K562 (cell line): ENCODE results near the gene VRK2. TPM values are rescaled to one million over a fixed set of nuclear protein-coding genes. Genes with fewer than 3 reads are reported as not detected.

Source experiments
- ATAC-seq: fragments of 200-7000 bp; cut with Tn5 transposase; 3 replicates; pipeline ENCODE4 v1.9.1; 2020; ENCODE audit warnings: moderate library complexity
- BruUV-seq: library from RNA; stranded (reverse); fragments of 400-500 nt; replicated peaks from 2 replicates; lab custom pipeline; 2021; lab: Mats Ljungman, UMichigan
- CTCF ChIA-PET: fragments of 300-600 bp; formaldehyde crosslinking; extraction: SDS; loops from one replicate; lab custom pipeline; 2021; ENCODE audit warnings: low intra/inter-chr PET ratio; lab: Yijun Ruan, JAX
- POLR2A ChIA-PET: fragments of 300-600, 350-650 bp; sonication (Branson Sonifier 250); formaldehyde crosslinking; extraction: SDS; loops from one replicate; lab custom pipeline; 2021; ENCODE audit warnings: antibody characterized with exemption, inconsistent platforms; lab: Yijun Ruan, JAX
- DNase-seq, 4 experiments: peaks; one replicate each; pipeline versions ENCODE4 v3.0.0 to v3.0.0-alpha.2; 2011 to 2018; ENCODE audit warnings: low spot score in 3 of 4, mixed read lengths in 3 of 4; ENCODE audit errors: extremely low read depth in 1 of 4
- FAIRE-seq: peaks from 2 replicates; lab custom pipeline; 2011; peaks lifted over from hg19 to GRCh38; lab: Jason Lieb, UNC
- H2AFZ ChIP-seq: 2 replicates; pipeline ENCODE4 v1.6.0; 2011; ENCODE audit warnings: low read depth, low read length, control low read depth, inconsistent platforms
- H3K27ac ChIP-seq: fragments of 200-600 bp; 3 replicates; pipeline ENCODE4 v1.8.0; 2011; ENCODE audit warnings: low read depth, mild to moderate bottlenecking, control low read depth, inconsistent platforms, low read length, moderate library complexity, mixed read lengths; ENCODE audit errors: extremely low read depth
- H3K27me3 ChIP-seq, 2 experiments: fragments of 300-600 bp in 1 of 2; 2 replicates in 1 of 2; 3 replicates in 1 of 2; pipeline versions ENCODE4 v1.6.0 to v1.8.0; 2011; ENCODE audit warnings: inconsistent platforms in 2 of 2, low read length in 2 of 2, mild to moderate bottlenecking in 1 of 2, mixed read lengths in 1 of 2, moderate library complexity in 1 of 2; ENCODE audit not compliant: control insufficient read depth in 2 of 2, insufficient read depth in 2 of 2
- H3K36me3 ChIP-seq: fragments of 300-600 bp; 3 replicates; pipeline ENCODE4 v1.8.0; 2011; ENCODE audit warnings: mild to moderate bottlenecking, low read length, inconsistent platforms; ENCODE audit not compliant: control insufficient read depth, insufficient read depth
- H3K4me1 ChIP-seq, 2 experiments: fragments of 200-600 bp in 1 of 2; replicated peaks in 1 of 2; 2 replicates in 1 of 2; 3 replicates in 1 of 2; pipeline versions ENCODE4 v1.5.1 to v1.8.0; 2011; ENCODE audit warnings: inconsistent platforms in 2 of 2, low read length in 2 of 2, mild to moderate bottlenecking in 1 of 2, mixed read lengths in 1 of 2, moderate library complexity in 1 of 2; ENCODE audit not compliant: control insufficient read depth in 2 of 2, insufficient read depth in 2 of 2
- H3K4me2 ChIP-seq: 2 replicates; pipeline ENCODE4 v1.6.1; 2011; ENCODE audit warnings: low read length, control low read depth, inconsistent platforms, mixed read lengths; ENCODE audit not compliant: insufficient read depth
- H3K4me3 ChIP-seq: fragments of 200-600 bp; sonication (generic), shearing (Covaris generic); 2 replicates; pipeline ENCODE4 v1.5.1; 2016; ENCODE audit warnings: control low read depth, inconsistent platforms
- H3K79me2 ChIP-seq: fragments of 200-600 bp; 3 replicates; pipeline ENCODE4 v1.8.0; 2011; ENCODE audit warnings: low read length, inconsistent platforms; ENCODE audit not compliant: control insufficient read depth, insufficient read depth
- H3K9ac ChIP-seq, 2 experiments: 2 replicates each; pipeline versions ENCODE4 v1.6.0 to v1.6.1; 2011; ENCODE audit warnings: low read depth in 2 of 2, low read length in 2 of 2, control low read depth in 1 of 2, inconsistent platforms in 1 of 2, mild to moderate bottlenecking in 1 of 2, mixed read lengths in 1 of 2; ENCODE audit not compliant: insufficient read depth in 1 of 2
- H3K9me1 ChIP-seq: one replicate; pipeline ENCODE4 v1.6.0; 2011; ENCODE audit warnings: inconsistent platforms, mild to moderate bottlenecking, low read length, moderate library complexity; ENCODE audit not compliant: control insufficient read depth, insufficient read depth
- H3K9me3 ChIP-seq: replicated peaks from 2 replicates; pipeline ENCODE4 v1.5.1; 2011; ENCODE audit warnings: low read depth, low read length, inconsistent platforms; ENCODE audit not compliant: control insufficient read depth, insufficient read depth
- H4K20me1 ChIP-seq: replicated peaks from 2 replicates; pipeline ENCODE4 v1.6.1; 2011; ENCODE audit warnings: low read length, inconsistent platforms, mixed read lengths; ENCODE audit not compliant: control insufficient read depth, insufficient read depth
- ATF7 ChIP-seq: fragments of 450-650 bp; IDR thresholded peaks from 2 replicates; pipeline ENCODE4 v1.7.1; 2014; ENCODE audit warnings: mild to moderate bottlenecking, moderate library complexity
- BRCA1 ChIP-seq, 2 experiments: fragments of 450-650 bp in 1 of 2; sonication (generic) in 1 of 2; formaldehyde crosslinking in 1 of 2; IDR thresholded peaks; 2 replicates each; pipeline versions ENCODE4 v1.5.0 to v1.6.1; 2017 to 2020; ENCODE audit warnings: mild to moderate bottlenecking in 1 of 2, missing genetic modification reagents in 1 of 2
- C11orf30 ChIP-seq: fragments of 450-650 bp; IDR thresholded peaks from 2 replicates; pipeline ENCODE4 v1.6.1; 2016; ENCODE audit warnings: low read depth, mild to moderate bottlenecking
- CHD2 ChIP-seq: IDR thresholded peaks from 2 replicates; pipeline ENCODE4 v1.6.1; 2011; ENCODE audit warnings: low read depth, low read length
- CHD4 ChIP-seq: fragments of 200-600 bp; sonication (generic); IDR thresholded peaks from 3 replicates; pipeline ENCODE4 v1.6.1; 2012; ENCODE audit warnings: low read depth, mild to moderate bottlenecking, mixed read lengths, low read length, inconsistent platforms; ENCODE audit not compliant: insufficient read depth, insufficient replicate concordance, poor library complexity, severe bottlenecking
- GABPA ChIP-seq: fragments of 200-800 bp; sonication (Bioruptor generic); conservative IDR thresholded peaks from 2 replicates; pipeline ENCODE4 v1.6.1; 2016; ENCODE audit warnings: low read depth, missing genetic modification characterization, missing compliant biosample characterization
- HBP1 ChIP-seq: fragments of 450-650 bp; formaldehyde crosslinking; IDR thresholded peaks from 2 replicates; pipeline ENCODE4 v1.4.0; 2022; ENCODE audit warnings: missing genetic modification characterization
- JUN ChIP-seq, 2 experiments: sonication (generic) in 1 of 2; formaldehyde crosslinking in 1 of 2; IDR thresholded peaks; 2 replicates each; pipeline versions ENCODE4 v1.6.1 to v1.8.0; 2012 to 2022; ENCODE audit warnings: borderline replicate concordance in 2 of 2, mild to moderate bottlenecking in 2 of 2, improper control_type of control experiment in 1 of 2, low read depth in 1 of 2, low read length in 1 of 2, missing genetic modification reagents in 1 of 2
- KAT8 ChIP-seq: fragments of 450-650 bp; IDR thresholded peaks from 2 replicates; pipeline ENCODE4 v1.6.1; 2016; ENCODE audit warnings: low read depth, mild to moderate bottlenecking
- MAFF ChIP-seq: IDR thresholded peaks from 2 replicates; pipeline ENCODE4 v1.6.1; 2012; ENCODE audit warnings: low read length, improper control_type of control experiment
- MAFG ChIP-seq: fragments of 450-650 bp; conservative IDR thresholded peaks from 2 replicates; pipeline ENCODE4 v1.6.1; 2016; ENCODE audit warnings: missing genetic modification characterization, missing compliant biosample characterization
- MAFK ChIP-seq: IDR thresholded peaks from 2 replicates; pipeline ENCODE4 v1.6.1; 2011; ENCODE audit warnings: low read length, improper control_type of control experiment
- NCOR1 ChIP-seq: fragments of 450-650 bp; IDR thresholded peaks from 2 replicates; pipeline ENCODE4 v1.6.1; 2016; ENCODE audit warnings: mild to moderate bottlenecking, moderate library complexity
- NFE2 ChIP-seq: IDR thresholded peaks from 2 replicates; pipeline ENCODE4 v1.6.1; 2014; ENCODE audit warnings: antibody characterized with exemption, low read depth
- NFE2L1 ChIP-seq: fragments of 450-650 bp; IDR thresholded peaks from 2 replicates; pipeline ENCODE4 v1.6.1; 2016; ENCODE audit warnings: missing genetic modification characterization, low read depth, mild to moderate bottlenecking, missing compliant biosample characterization, moderate library complexity, borderline replicate concordance
- SMC3 ChIP-seq: conservative IDR thresholded peaks from 2 replicates; pipeline ENCODE4 v1.6.1; 2011; ENCODE audit warnings: low read depth, low read length, improper control_type of control experiment; ENCODE audit not compliant: insufficient read depth
- STAT6 ChIP-seq: sonication (generic); formaldehyde crosslinking; IDR thresholded peaks from 2 replicates; pipeline ENCODE4 v1.8.1; 2023; ENCODE audit warnings: mild to moderate bottlenecking, missing genetic modification reagents
- ZNF57 ChIP-seq: fragments of 450-650 bp; formaldehyde crosslinking; IDR thresholded peaks from 2 replicates; pipeline ENCODE4 v1.4.0; 2020; ENCODE audit warnings: mild to moderate bottlenecking, moderate library complexity
- in situ Hi-C: fragments of 300-500 bp; cut with MboI; formaldehyde crosslinking; loops from 4 replicates; pipeline ENCODE4 v1.15.0; 2018; ENCODE audit warnings: inconsistent platforms, mixed read lengths
- intact Hi-C: fragments of 100-400 bp; cut with micrococcal nuclease; formaldehyde crosslinking; loops from 2 replicates; pipeline ENCODE4 v1.14.2; 2022
- polyA plus RNA-seq, 8 experiments: library from polyadenylated mRNA; depleted of rRNA in 4 of 8; stranded (reverse) in 5 of 8; unstranded in 3 of 8; fragments of >200 nt; fragmentation: Nextera tagmentation in 2 of 8; fragmentation: Illumina TruSeq in 1 of 8; extraction: Ambion mirVana in 2 of 8; extraction: Trizol in 1 of 8; gene quantifications; 2 replicates each; pipeline versions ENCODE4 v1.2.1 to v1.2.3, GENCODE V29; 2011 to 2014; ENCODE audit warnings: inconsistent platforms in 1 of 8, missing spikeins in 1 of 8
- total RNA-seq, 7 experiments: library from RNA; depleted of rRNA in 6 of 7; stranded (reverse); fragments of >200 nt in 6 of 7; fragmentation: Illumina TruSeq in 2 of 7; extraction: Trizol in 2 of 7; gene quantifications; 2 replicates each; pipeline versions ENCODE4 v1.2.1 to v1.2.3, GENCODE V29; 2011 to 2021; ENCODE audit warnings: low replicate concordance in 1 of 7

Gene VRK2
- total and polyA plus RNA-seq, 9 of the 15 experiments (the other 6 are each of a cell fraction or from before 2014, with no cell fraction given): 22.6 to 49.2 (median 36.2) TPM

DNA sequence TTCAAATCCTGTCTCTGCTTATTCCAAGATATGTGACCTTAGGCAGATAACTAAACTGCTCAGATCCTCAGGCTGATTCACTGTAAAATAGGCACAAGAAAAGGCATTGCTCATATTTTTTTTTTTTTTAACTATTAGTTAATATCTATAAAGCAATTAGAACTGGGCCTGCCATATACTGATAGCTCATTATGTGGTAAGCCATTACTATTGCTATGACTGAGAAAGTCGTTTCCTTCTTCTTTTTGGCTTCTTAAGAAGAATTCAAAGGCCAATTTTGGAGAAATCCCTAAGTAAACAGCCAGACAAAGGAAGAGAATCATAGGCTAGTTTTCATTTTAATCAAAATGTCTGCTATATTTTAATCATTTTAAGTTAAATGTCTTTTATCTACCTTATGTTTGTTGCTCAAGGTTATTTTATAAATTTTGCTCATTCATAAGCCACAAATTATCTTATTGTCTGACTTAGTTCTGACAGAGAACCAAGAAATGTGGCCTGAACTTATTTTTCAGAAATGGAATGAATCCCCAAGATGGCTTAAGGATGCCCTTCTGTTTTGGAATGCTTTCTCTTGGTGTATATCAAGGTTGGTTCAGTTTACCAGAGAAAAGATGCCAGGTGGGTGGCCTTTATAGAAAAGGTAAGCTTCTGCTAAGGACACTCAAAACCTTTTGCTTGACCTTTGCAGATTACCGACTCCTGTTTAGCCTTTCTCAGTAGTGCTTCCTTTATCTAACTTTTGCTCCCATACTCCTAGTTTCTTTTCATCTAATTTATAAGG is 21.3 kb upstream of the VRK2 start (continued):
- TF ChIP-seq BRCA1 (IDR thresholded peaks at IDR 0.05) (no peak), BRCA1 (CRISPR knock-in tag; IDR thresholded peaks at IDR 0.05) (no peak), CHD4 (no peak)

GRCh38 chr2:58027029-58027428 is 19.6 kb upstream of the VRK2 start:
- Histone ChIP-seq H3K9me1 (no peaks in the 10 kb centered on the region), H3K27ac (no peak overlapping the region), H3K4me1 (no peaks in the 10 kb centered on the region), H3K9me3 (no peaks in the 10 kb centered on the region), H2AFZ (no peak overlapping the region), H3K4me2 (no peak overlapping the region), H3K36me3 (no peaks in the 10 kb centered on the region), H4K20me1 (no peaks in the 10 kb centered on the region), H3K79me2 (no peaks in the 10 kb centered on the region), H3K4me3 (no peak overlapping the region), H3K27me3 (no peaks in the 10 kb centered on the region), H3K9ac (no peak overlapping the region)
- no peak for FAIRE-seq
- no TSS peak for BruUV-seq
- ATAC-seq: no peak
- ChIA-PET CTCF (no interaction called here), POLR2A (no interaction called here)
- no peak for DNase-seq
- intact Hi-C loops: no loop called here
- in situ Hi-C loops: no loop called here
- TF ChIP-seq NFE2L1 (tag): peak; percentile 45; the same call in 1 of the 2 replicates
- peak; percentile 52 for TF ChIP-seq MAFG (tag)
- no peak for TF ChIP-seq NCOR1
- no peak for TF ChIP-seq JUN (IDR thresholded peaks at IDR 0.05; ENCODE audit: borderline replicate concordance, low read depth, low read length)
- TF ChIP-seq JUN (CRISPR knock-in tag; IDR thresholded peaks at IDR 0.05; ENCODE audit: borderline replicate concordance): no peak
- no peak for TF ChIP-seq STAT6
- TF ChIP-seq ZNF57 (CRISPR knock-in tag): no peak
- no peak for TF ChIP-seq CHD2
- TF ChIP-seq ATF7: no peak
- no peak for TF ChIP-seq KAT8
- peak; percentile 7; the same call in 1 of the 2 replicates for TF ChIP-seq MAFK
- TF ChIP-seq HBP1 (CRISPR knock-in tag): no peak
- no peak for TF ChIP-seq SMC3
- peak; percentile 48 for TF ChIP-seq NFE2
- TF ChIP-seq GABPA: no peak
- 0 out of 2 replicates have a peak, but pooled peaks have one; percentile 6 for TF ChIP-seq C11orf30
- peak; percentile 56 for TF ChIP-seq MAFF
